GM13977 (cell line): Measurements from ENCODE around the gene FAM98B.
"Not testable (repeated sequence)": the region's sequence is repeated elsewhere in the genome, so short reads cannot be mapped to it uniquely, and the experiment has no call there.

Source experiments
- DNase-seq: peaks from one replicate; pipeline ENCODE4 v3.0.0; 2012; ENCODE audit warnings: low spot score
- CTCF ChIP-seq: IDR thresholded peaks from 2 replicates; pipeline ENCODE4 v1.5.1; 2012; ENCODE audit warnings: mild to moderate bottlenecking, control low read depth; ENCODE audit not compliant: insufficient read depth; ENCODE audit errors: extremely low read depth, missing control alignments
- in situ Hi-C: fragments of 300-500 bp; cut with MboI; formaldehyde crosslinking; loops from one replicate; pipeline ENCODE4 v1.12.0; 2022; ENCODE audit warnings: low sequenced_read_pairs, low pct_unique_long_range_greater_than_20kb, mixed read lengths, inconsistent platforms; ENCODE audit not compliant: unreplicated experiment

FAM98B gene

GRCh38 chr15:38421069-38421690 is 32.7 kb upstream of the FAM98B start:
- no peak for TF ChIP-seq CTCF
- DNase-seq: no peak
- in situ Hi-C loops: no loop called here

GRCh38 chr15:38424101-38424552 is 29.8 kb upstream of the FAM98B start:
- DNase-seq: no peak
- in situ Hi-C loops: no loop called here
- no peak for TF ChIP-seq CTCF

- in situ Hi-C loops: no loop called here
- TF ChIP-seq CTCF: no peak
Observed at GRCh38 chr15:38425269-38425668, 28.7 kb upstream of the FAM98B start.

GRCh38 chr15:38427380-38427779 is 26.5 kb upstream of the FAM98B start:
- DNase-seq: no peak
- no peak for TF ChIP-seq CTCF
- in situ Hi-C loops: no loop called here

More at GRCh38 chr15:38425269-38425668, 28.7 kb upstream of the FAM98B start:
- DNase-seq: no peak

GRCh38 chr15:38430106-38430760 is 23.7 kb upstream of the FAM98B start:
- no peak for DNase-seq
- TF ChIP-seq CTCF: no peak
- in situ Hi-C loops: no loop called here

GRCh38 chr15:38436993-38437392 is 16.9 kb upstream of the FAM98B start:
- in situ Hi-C loops: no loop called here
- no peak for DNase-seq
- TF ChIP-seq CTCF: no peak

GRCh38 chr15:38437603-38438002 is 16.3 kb upstream of the FAM98B start:
- in situ Hi-C loops, DNase-seq: not testable (repeated sequence)
